HG03159 (cell line): ENCODE data around the gene HSF2BP.
"Not testable (repeated sequence)": the region's sequence is repeated elsewhere in the genome, so short reads cannot be mapped to it uniquely, and the experiment has no call there.

ENCODE experiments used
- ATAC-seq: cut with Tn5 transposase; IDR thresholded peaks from one replicate; pipeline ENCODE4 v1.9.1; 2021; ENCODE audit warnings: mild to moderate bottlenecking, moderate library complexity; ENCODE audit not compliant: unreplicated experiment

HSF2BP gene

GRCh38 chr21:43522495-43523131 is 136.7 kb downstream of the HSF2BP start:
- not testable (repeated sequence) for ATAC-seq

DNA sequence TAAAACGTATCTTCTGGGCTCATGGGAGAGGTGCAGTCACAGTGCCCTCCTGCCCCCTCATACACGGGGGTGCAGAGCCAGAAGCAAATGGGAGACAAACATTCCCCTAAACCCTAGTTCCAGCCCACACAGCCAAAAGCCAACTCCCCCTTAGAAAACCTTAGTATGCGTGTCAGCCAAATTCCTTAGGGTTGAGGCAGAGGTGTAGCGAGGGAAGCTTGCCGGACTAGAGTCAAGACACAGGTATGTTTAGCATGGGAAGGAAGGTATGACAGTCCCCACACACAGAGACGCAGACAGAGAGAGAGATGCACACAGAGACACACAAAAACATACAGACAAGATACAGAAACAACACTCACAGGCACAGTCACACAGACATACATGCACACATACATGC is 141.6 kb downstream of the HSF2BP start:
- not testable (repeated sequence) for ATAC-seq

DNA sequence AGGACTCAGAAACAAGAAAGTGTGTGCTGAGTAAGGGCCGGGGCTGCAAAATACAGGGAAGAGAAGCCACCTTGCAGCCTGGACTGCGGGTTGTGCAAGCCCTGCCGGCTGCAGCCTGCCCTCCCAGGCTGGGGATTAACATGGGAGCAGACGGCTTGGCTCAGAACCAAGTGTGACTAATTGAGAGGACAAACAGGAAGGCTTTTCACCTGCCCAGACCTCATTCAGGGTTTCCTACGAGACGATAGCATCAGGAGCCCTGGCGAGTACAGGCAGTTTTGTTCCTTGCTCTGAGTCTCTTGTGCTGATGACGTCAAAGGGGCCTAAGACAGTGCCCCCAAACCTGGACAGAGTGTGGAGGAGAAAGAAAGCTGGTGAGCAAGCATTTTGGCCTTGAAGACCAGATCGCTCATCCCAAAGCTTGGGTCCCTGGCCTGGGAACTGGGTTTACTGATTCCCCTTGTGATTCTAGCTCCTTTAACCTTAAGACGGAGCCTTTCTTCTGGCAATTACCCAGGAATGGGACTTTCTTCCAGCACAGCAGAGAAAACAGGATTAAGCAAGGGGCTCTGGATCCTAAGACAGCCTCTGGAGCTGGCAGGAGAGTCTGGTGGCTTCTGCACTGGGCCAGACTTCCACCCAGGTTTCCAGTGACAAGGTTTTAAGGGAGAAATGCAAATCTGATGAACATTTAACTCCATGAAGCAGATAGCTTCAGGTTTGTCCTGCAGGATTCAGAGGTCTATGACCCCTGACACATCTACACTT is 142.2 kb downstream of the HSF2BP start:
- not testable (repeated sequence) for ATAC-seq

DNA sequence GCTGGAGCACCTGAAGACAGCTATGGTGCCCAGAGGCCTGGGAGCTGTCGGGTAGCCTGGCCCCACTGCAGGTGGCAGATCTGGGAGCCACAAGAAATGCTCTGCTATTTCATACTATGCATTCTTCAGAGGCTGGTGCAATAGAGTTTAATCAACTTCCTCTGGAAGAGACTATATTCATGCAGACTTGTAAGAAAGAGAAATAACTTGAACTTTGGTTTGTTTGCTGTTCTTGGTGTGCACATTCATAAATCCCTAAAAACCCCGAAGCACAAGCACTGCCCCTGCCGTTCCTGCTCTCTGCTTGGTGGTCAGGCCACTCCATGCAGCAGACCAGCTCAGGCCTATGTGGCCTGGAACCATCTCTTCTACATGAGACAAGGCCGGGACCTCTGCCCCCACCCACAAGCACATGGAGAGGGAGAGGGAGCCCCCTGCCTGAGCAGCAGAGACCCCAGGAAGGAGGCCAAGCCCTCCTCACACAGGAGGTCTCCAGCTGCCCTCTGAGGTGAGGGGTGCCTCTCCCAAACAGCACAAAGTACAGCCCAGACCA is 142.9 kb downstream of the HSF2BP start:
- not testable (repeated sequence) for ATAC-seq

DNA sequence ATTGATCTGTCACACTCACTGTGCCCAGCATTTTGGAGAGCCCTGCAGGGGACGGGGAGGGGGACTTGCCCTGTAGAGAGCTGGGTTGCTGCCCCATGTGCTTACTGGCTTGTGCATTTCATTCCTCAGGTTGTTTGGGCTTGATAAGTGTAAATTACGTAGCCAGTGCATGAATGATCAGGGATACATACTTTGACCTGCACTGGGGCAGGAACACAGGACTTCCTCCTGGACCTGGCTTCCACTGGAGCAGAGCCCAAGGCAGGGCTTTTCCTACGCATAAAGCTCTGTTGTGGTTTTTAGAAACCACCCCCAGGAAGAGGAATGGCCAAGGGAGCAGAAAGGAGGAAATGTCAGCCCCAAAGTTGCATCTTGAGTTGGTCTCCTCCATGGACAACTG is 144.5 kb downstream of the HSF2BP start:
- not testable (repeated sequence) for ATAC-seq

- not testable (repeated sequence) for ATAC-seq
These were observed 146.3 kb downstream of the HSF2BP start for GRCh38 chr21:43513023-43513422.

- ATAC-seq, result not testable (repeated sequence)
These were observed 148.1 kb downstream of the HSF2BP start for GRCh38 chr21:43511209-43511608.

- ATAC-seq, result not testable (repeated sequence)
These were observed 148.6 kb downstream of the HSF2BP start for GRCh38 chr21:43510669-43511068.

DNA sequence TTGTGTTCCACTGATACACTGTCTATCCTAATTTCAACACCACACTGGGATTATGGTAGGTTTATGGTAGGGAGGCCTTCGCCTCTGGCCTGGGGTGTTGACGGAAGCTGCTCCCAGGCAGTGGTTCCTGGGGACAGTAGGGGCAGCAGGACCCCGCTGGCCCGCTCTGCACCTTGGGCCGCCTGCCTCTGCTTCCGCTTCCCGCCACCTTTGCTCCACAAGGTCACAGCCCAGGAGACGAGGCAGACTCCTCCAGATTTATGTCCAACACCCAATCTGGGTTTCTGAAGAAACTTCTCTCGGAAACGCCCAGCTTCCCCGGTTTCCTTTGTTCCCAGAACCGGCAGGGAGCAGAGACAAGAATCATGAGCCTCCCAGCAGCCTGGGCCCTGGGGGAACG is 155.4 kb downstream of the HSF2BP start:
- ATAC-seq, result not testable (repeated sequence)

GRCh38 chr21:43503075-43503750 is 156.1 kb downstream of the HSF2BP start:
- not testable (repeated sequence) for ATAC-seq

GRCh38 chr21:43502407-43503071 is 156.7 kb downstream of the HSF2BP start:
- ATAC-seq, result not testable (repeated sequence)

DNA sequence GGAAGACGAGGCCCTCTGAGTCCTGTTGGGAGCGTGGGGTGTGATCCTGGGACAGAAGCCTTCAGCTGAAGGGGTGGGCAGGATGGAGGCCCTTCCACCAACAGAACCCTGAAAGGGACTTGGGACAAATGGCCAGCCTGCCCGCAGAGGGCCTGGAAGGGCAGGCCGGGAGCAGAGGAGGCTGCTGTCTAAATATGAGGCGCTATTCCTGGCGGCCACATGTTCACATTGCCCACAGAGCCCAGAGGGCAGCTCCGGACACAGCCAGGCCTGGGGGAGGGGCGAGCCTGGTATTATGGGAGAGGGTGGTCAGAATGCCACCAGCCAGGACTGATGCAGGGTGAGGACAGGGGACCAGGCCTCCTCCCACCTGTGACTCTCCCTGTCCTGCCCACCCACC is 160.4 kb downstream of the HSF2BP start:
- not testable (repeated sequence) for ATAC-seq

GRCh38 chr21:43498065-43498464 is 161.2 kb downstream of the HSF2BP start:
- not testable (repeated sequence) for ATAC-seq

GRCh38 chr21:43494279-43495012 is 164.8 kb downstream of the HSF2BP start:
- not testable (repeated sequence) for ATAC-seq

GRCh38 chr21:43493471-43493870 is 165.8 kb downstream of the HSF2BP start:
- not testable (repeated sequence) for ATAC-seq

GRCh38 chr21:43488235-43488634 is 171.1 kb downstream of the HSF2BP start:
- not testable (repeated sequence) for ATAC-seq

- not testable (repeated sequence) for ATAC-seq
These were observed 173.2 kb downstream of the HSF2BP start for GRCh38 chr21:43486051-43486450.

DNA sequence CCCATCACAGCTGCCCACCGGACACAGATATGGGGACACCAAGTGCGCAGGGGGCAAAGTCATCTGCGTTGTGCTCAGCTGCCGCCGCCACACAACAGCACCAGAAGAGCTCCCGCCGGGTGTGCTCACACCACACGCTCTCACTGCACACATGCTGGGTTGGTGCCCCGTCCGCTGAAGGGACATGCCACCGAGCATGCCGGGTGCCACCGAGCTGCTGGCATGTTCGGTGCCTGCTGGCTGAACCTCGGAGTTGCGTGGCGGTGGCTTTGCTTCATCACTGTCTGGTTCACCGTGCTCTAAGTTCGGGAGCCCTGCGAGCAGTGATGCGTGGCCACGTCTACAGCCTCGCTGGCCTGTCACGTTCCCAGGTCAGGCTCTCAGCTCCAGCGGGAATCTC is 174.3 kb downstream of the HSF2BP start:
- not testable (repeated sequence) for ATAC-seq

DNA sequence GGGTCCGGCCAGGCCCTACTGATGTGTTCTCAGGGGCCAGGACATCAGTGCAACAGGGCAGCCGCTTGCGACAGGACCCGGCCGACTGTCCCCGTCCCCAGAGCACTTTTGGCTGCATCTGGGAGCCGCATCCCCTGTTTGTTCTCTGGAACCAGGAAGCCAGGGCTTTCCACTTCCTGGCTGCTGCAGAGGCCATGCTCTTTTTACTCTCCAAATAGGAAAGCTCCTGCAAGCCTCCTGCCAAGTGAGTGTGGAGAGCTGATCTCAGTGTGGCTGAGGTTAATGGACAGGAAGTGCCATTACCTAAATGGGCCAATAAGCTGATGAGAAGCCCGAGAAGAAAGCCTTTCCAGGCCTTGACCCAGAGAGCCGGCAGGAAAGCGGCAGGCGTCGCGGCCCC is 180.1 kb downstream of the HSF2BP start:
- ATAC-seq, result not testable (repeated sequence)
